Liver (tissue), 9 donors: ENCODE measurements around the gene ADAMTS2. TPM values are rescaled to one million over a fixed set of nuclear protein-coding genes. Genes with fewer than 3 reads are reported as not detected.

Experiments
- DNase-seq: peaks from one replicate; pipeline ENCODE4 v3.0.0-alpha.2; 2017; ENCODE audit warnings: low spot score
- H3K27ac ChIP-seq, 2 donors: one replicate each; pipeline ENCODE4 v1.7.0; 2013; ENCODE audit warnings: inconsistent platforms in 2 of 2, low read length in 2 of 2, control low read depth in 1 of 2, low read depth in 1 of 2, mild to moderate bottlenecking in 1 of 2
- H3K27me3 ChIP-seq, 4 donors: one replicate each; pipeline versions ENCODE4 v1.6.1 to v1.7.0; 2013; ENCODE audit warnings: low read length in 3 of 4, inconsistent platforms in 1 of 4, mild to moderate bottlenecking in 1 of 4, moderate library complexity in 1 of 4; ENCODE audit not compliant: control insufficient read depth in 4 of 4, insufficient read depth in 4 of 4
- H3K36me3 ChIP-seq, 4 donors: one replicate each; pipeline versions ENCODE4 v1.6.1 to v1.7.0; 2013; ENCODE audit warnings: low read length in 3 of 4, mild to moderate bottlenecking in 3 of 4, low read depth in 1 of 4, moderate library complexity in 1 of 4; ENCODE audit not compliant: control insufficient read depth in 4 of 4, insufficient read depth in 3 of 4
- H3K4me1 ChIP-seq, 4 donors: one replicate each; pipeline versions ENCODE4 v1.6.1 to v1.7.0; 2013; ENCODE audit warnings: low read length in 3 of 4, mild to moderate bottlenecking in 3 of 4, moderate library complexity in 1 of 4; ENCODE audit not compliant: control insufficient read depth in 4 of 4, insufficient read depth in 4 of 4
- H3K4me3 ChIP-seq, 3 donors: one replicate each; pipeline versions ENCODE4 v1.6.1 to v1.7.0; 2013; ENCODE audit warnings: low read length in 3 of 3, control low read depth in 1 of 3, low read depth in 1 of 3, mild to moderate bottlenecking in 1 of 3
- H3K9ac ChIP-seq, 2 donors: one replicate each; pipeline ENCODE4 v1.7.0; 2013; ENCODE audit warnings: low read length in 2 of 2, mild to moderate bottlenecking in 2 of 2, moderate library complexity in 2 of 2, control low read depth in 1 of 2, low read depth in 1 of 2
- H3K9me3 ChIP-seq, 4 donors: one replicate each; pipeline versions ENCODE4 v1.6.1 to v1.7.0; 2013; ENCODE audit warnings: low read length in 3 of 4; ENCODE audit not compliant: control insufficient read depth in 4 of 4
- EGR1 ChIP-seq, 2 donors: IDR thresholded peaks; 2 replicates each; pipeline ENCODE4 v1.6.1; 2016 to 2018; ENCODE audit warnings: antibody characterized with exemption in 2 of 2, low read depth in 2 of 2
- FOXA1 ChIP-seq: IDR thresholded peaks from 2 replicates; pipeline ENCODE4 v1.6.1; 2016; ENCODE audit warnings: antibody characterized with exemption
- FOXA2 ChIP-seq: IDR thresholded peaks from 2 replicates; pipeline ENCODE4 v1.6.1; 2016; ENCODE audit warnings: antibody characterized with exemption
- GABPA ChIP-seq, 2 donors: IDR thresholded peaks in 1 of 2; conservative IDR thresholded peaks in 1 of 2; 2 replicates each; pipeline ENCODE4 v1.6.1; 2016; ENCODE audit warnings: antibody characterized with exemption in 2 of 2, mild to moderate bottlenecking in 1 of 2, moderate library complexity in 1 of 2
- HNF4A ChIP-seq, 2 donors: conservative IDR thresholded peaks; 2 replicates each; pipeline ENCODE4 v1.6.1; 2016; ENCODE audit warnings: antibody characterized with exemption in 2 of 2, mild to moderate bottlenecking in 2 of 2
- HNF4G ChIP-seq: IDR thresholded peaks from 2 replicates; pipeline ENCODE4 v1.6.1; 2016; ENCODE audit warnings: antibody characterized with exemption
- JUND ChIP-seq, 2 donors: IDR thresholded peaks; 2 replicates each; pipeline ENCODE4 v1.6.1; 2016; ENCODE audit warnings: antibody characterized with exemption in 2 of 2
- NR2F2 ChIP-seq: IDR thresholded peaks from 2 replicates; pipeline ENCODE4 v1.6.1; 2016; ENCODE audit warnings: antibody characterized with exemption
- RAD21 ChIP-seq, 2 donors: IDR thresholded peaks; 2 replicates each; pipeline ENCODE4 v1.6.1; 2016; ENCODE audit warnings: antibody characterized with exemption in 2 of 2, mild to moderate bottlenecking in 2 of 2
- REST ChIP-seq: IDR thresholded peaks from 2 replicates; pipeline ENCODE4 v1.6.1; 2016; ENCODE audit warnings: antibody characterized with exemption, mild to moderate bottlenecking
- RXRA ChIP-seq, 2 donors: IDR thresholded peaks; 2 replicates each; pipeline ENCODE4 v1.6.1; 2017 to 2018; ENCODE audit warnings: antibody characterized with exemption in 2 of 2, mild to moderate bottlenecking in 1 of 2
- SP1 ChIP-seq: IDR thresholded peaks from 2 replicates; pipeline ENCODE4 v1.6.1; 2018; ENCODE audit warnings: antibody characterized with exemption, mild to moderate bottlenecking
- TAF1 ChIP-seq: conservative IDR thresholded peaks from 2 replicates; pipeline ENCODE4 v1.6.1; 2016; ENCODE audit warnings: antibody characterized with exemption, mild to moderate bottlenecking
- YY1 ChIP-seq: IDR thresholded peaks from 2 replicates; pipeline ENCODE4 v1.6.1; 2016; ENCODE audit warnings: antibody characterized with exemption, mild to moderate bottlenecking
- WGBS: extraction: QIAGEN DNeasy Blood & Tissue Kit; methylation state at CpG from one replicate; pipeline ENCODE4 v1.1.7; 2013; 5-methylcytosine and 5-hydroxymethylcytosine counted together
- polyA plus RNA-seq, 2 donors: library from polyadenylated mRNA; stranded (reverse) in 1 of 2; unstranded in 1 of 2; fragments of 200-250 nt in 1 of 2; fragments of >200 nt in 1 of 2; fragmentation: Nextera tagmentation in 1 of 2; extraction: Ambion mirVana in 1 of 2; gene quantifications; one replicate each; pipeline versions ENCODE4 v1.2.1 to v1.2.3, GENCODE V29; 2013 to 2015
- total RNA-seq, 2 donors: library from RNA; depleted of rRNA; stranded (reverse); fragments of >200 nt; gene quantifications; one replicate each; pipeline ENCODE4 v1.2.3, GENCODE V29; 2014
- TF ChIP-seq, protein P1 (sequence below): IDR thresholded peaks from 2 replicates; pipeline ENCODE4 v1.6.1; 2016; ENCODE audit warnings: antibody characterized with exemption
- TF ChIP-seq, protein P2 (sequence below): fragments of 150-350 bp; IDR thresholded peaks from 2 replicates; pipeline ENCODE4 v1.5.1; 2017; ENCODE audit warnings: improper control_type of control experiment, low read depth, low read length; ENCODE audit not compliant: missing input control
- TF ChIP-seq, protein P3 (sequence below): IDR thresholded peaks from 2 replicates; pipeline ENCODE4 v1.6.1; 2016; ENCODE audit warnings: antibody characterized with exemption
- TF ChIP-seq, protein P4 (sequence below): IDR thresholded peaks from 2 replicates; pipeline ENCODE4 v1.6.1; 2016; ENCODE audit warnings: antibody characterized with exemption
- donor health status: healthy.
- donor health status: healthy.
- donor health status: healthy.
- donor health status: healthy.
- donor health status: healthy.

Gene ADAMTS2
- total and polyA plus RNA-seq, 4 donors = 2.7 to 24.3 (median 12.0) TPM

GRCh38 chr5:179362355-179362754, 17.1 kb upstream of the ADAMTS2 start:
- DNase-seq = no peak
- TF ChIP-seq YY1 = no peak
- no peak for TF ChIP-seq REST
- TF ChIP-seq TAF1 = no peak
- no peak for TF ChIP-seq HNF4A (conservative IDR thresholded peaks at IDR 0.05)
- TF ChIP-seq, protein P1, sequence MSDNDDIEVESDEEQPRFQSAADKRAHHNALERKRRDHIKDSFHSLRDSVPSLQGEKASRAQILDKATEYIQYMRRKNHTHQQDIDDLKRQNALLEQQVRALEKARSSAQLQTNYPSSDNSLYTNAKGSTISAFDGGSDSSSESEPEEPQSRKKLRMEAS = no peak
- no peak for TF ChIP-seq RXRA (IDR thresholded peaks at IDR 0.05)
- no peak for TF ChIP-seq JUND (IDR thresholded peaks at IDR 0.05)
- TF ChIP-seq FOXA2 = no peak
- TF ChIP-seq, protein P2, sequence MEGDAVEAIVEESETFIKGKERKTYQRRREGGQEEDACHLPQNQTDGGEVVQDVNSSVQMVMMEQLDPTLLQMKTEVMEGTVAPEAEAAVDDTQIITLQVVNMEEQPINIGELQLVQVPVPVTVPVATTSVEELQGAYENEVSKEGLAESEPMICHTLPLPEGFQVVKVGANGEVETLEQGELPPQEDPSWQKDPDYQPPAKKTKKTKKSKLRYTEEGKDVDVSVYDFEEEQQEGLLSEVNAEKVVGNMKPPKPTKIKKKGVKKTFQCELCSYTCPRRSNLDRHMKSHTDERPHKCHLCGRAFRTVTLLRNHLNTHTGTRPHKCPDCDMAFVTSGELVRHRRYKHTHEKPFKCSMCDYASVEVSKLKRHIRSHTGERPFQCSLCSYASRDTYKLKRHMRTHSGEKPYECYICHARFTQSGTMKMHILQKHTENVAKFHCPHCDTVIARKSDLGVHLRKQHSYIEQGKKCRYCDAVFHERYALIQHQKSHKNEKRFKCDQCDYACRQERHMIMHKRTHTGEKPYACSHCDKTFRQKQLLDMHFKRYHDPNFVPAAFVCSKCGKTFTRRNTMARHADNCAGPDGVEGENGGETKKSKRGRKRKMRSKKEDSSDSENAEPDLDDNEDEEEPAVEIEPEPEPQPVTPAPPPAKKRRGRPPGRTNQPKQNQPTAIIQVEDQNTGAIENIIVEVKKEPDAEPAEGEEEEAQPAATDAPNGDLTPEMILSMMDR = no peak
- no peak for TF ChIP-seq EGR1 (IDR thresholded peaks at IDR 0.05; ENCODE audit: low read depth in 2 of 2)
- TF ChIP-seq, protein P3, sequence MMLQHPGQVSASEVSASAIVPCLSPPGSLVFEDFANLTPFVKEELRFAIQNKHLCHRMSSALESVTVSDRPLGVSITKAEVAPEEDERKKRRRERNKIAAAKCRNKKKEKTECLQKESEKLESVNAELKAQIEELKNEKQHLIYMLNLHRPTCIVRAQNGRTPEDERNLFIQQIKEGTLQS = no peak
- no peak for TF ChIP-seq GABPA (IDR thresholded peaks at IDR 0.05 in 1 of 2, conservative IDR thresholded peaks at IDR 0.05 in 1 of 2)
- TF ChIP-seq SP1 = no peak
- TF ChIP-seq, protein P4, sequence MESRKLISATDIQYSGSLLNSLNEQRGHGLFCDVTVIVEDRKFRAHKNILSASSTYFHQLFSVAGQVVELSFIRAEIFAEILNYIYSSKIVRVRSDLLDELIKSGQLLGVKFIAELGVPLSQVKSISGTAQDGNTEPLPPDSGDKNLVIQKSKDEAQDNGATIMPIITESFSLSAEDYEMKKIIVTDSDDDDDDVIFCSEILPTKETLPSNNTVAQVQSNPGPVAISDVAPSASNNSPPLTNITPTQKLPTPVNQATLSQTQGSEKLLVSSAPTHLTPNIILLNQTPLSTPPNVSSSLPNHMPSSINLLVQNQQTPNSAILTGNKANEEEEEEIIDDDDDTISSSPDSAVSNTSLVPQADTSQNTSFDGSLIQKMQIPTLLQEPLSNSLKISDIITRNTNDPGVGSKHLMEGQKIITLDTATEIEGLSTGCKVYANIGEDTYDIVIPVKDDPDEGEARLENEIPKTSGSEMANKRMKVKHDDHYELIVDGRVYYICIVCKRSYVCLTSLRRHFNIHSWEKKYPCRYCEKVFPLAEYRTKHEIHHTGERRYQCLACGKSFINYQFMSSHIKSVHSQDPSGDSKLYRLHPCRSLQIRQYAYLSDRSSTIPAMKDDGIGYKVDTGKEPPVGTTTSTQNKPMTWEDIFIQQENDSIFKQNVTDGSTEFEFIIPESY = no peak
- TF ChIP-seq HNF4G = no peak
- TF ChIP-seq NR2F2 = no peak
- TF ChIP-seq RAD21 (IDR thresholded peaks at IDR 0.05) = no peak
- no peak for TF ChIP-seq FOXA1
- no peaks in the 10 kb centered on the region for H3K27me3 ChIP-seq
- H3K9me3 ChIP-seq = peaks cover 0 to 13% (median 5%) of the 10 kb centered on the region in 4 donors
- 78% methylated on average over 18 of the region's 18 CpGs for WGBS
- H3K36me3 ChIP-seq = no peaks in the 10 kb centered on the region
- H3K27ac ChIP-seq = no peak overlapping the region
- no peak overlapping the region for H3K4me3 ChIP-seq
- H3K9ac ChIP-seq = no peak overlapping the region
- no peaks in the 10 kb centered on the region for H3K4me1 ChIP-seq
